Myocyte (in vitro differentiated cells): ENCODE measurements around the gene RAD54L. TPM values are rescaled to one million over a fixed set of nuclear protein-coding genes. Genes with fewer than 3 reads are reported as not detected.
A peak's percentile ranks its signal among the peaks of the same experiment; 100 is the strongest.
"Not testable (repeated sequence)": the region's sequence is repeated elsewhere in the genome, so short reads cannot be mapped to it uniquely, and the experiment has no call there.

ENCODE experiments used
- DNase-seq: peaks from one replicate; pipeline ENCODE4 v3.0.0-alpha.2; 2012; ENCODE audit warnings: low read depth
- polyA plus RNA-seq: library from polyadenylated mRNA; unstranded; fragments of >200 nt; gene quantifications from one replicate; pipeline ENCODE4 v1.2.1, GENCODE V29; 2012; ENCODE audit warnings: missing spikeins
- total RNA-seq: library from RNA; depleted of rRNA; stranded (reverse); fragments of >200 nt; gene quantifications from 2 replicates; pipeline ENCODE4 v1.2.3, GENCODE V29; 2014

Gene RAD54L
- total RNA-seq, result 0.52 and 0.59 TPM in 2 replicates
- 0.30 TPM for polyA plus RNA-seq

DNA sequence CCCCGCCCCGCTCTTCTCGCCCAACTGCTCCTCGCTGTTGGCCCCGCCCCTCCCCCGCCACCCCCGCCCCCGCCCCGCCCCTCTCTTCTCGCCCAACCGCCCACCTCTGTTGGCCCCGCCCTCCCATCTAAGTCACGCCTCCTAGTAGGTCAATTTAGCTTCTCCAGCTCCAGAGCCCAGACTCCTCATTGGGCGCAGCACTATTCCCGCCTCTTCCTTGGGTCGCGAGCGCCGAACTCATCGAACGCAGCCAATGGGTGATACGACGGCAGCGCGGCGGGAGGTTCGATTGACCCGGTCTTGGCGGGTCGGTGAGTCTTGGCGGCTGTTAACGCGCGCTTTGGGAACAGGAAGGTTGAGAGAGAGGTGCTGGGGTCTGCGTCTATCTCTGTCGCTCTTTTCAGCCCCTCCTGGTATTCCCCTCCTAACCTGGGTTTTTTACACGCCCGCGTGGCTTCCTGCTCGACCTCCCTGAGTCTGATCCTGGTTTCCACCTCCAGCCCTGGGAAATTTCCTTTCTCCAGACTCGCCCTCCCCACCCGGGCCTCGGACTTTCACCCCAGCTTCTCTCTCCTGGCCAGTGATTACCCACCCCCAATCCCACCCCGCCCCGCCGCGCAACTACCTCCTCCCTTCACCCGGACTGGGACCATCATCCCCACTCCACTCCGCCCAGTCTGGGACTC lies at the start of gene RAD54L:
Gene RAD54L (plus strand): TSS at position 328 of the 686 bp plus-strand sequence. CDS start 643 bp downstream, outside the sequence.
- DNase-seq, result peak; percentile 99

DNA sequence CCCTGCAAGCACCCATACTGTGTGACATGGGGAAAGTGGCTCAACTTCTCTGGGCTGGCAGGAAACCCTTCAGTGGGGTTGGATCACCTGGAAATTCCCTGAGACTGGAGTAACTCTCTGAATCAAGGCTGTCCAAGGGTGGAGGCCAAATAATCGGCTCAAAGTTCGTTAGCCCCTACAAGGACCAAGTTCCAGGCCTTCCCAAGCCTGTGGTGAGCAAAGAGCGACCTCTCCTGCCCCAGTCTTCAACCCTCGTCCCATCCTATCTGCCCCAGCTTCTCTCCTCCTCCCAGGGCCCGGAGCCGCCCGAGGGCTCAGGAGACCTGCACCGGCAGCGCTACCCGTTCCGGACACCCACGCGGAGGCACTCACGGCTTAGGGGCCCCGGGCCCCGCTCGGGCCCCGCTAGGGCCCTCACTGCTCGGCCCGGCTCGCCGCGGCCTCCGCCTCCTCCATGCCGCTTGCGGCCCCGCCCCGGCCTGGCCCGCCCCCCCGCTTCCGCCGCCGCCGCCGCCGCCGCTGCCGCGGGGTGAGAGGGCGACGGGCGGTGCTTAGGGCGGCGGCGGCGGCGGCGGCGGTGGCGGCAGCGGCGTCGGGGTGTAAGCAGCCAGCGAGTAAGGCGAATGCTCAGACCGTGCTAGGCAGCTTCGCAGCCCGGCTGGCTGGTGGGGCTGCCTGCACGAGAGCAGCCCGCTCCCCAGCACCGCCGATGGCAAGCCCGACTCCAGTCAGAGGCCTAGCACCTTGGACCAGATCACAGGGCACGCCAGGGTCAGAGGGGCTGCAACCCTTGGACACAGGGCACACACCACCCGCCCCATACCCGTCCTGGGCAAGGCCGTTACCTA lies 49.4 kb upstream of the RAD54L start, which contains the start of gene POMGNT1:
Gene POMGNT1 (minus strand): TSS at position 471 of the 848 bp plus-strand sequence. CDS start 613 bp downstream, outside the sequence.
- DNase-seq, result peak; percentile 71

DNA sequence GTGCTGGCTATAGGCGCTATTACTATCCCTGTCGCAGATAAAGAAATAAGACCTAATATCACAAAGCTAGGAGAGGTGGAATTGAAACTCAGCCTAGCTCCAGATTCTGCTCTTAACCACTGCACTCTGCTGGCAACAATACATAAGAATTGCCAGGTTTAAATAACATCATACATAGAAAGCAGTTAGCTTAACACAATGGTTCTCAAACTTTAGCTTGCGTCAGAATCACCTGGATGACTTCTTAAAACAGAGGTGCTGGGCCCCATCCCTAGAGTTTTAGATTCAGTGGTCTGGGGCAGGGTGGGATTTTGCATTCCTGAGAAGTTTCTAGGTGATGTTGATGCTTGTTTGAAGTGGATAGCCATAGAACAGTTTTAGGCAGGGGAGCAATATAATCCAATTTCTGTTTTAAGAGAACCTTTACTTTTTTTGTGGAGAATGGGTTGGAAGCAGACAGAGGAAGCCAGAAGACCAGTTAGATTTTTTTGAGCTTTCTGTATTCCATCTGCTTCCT lies 48.3 kb upstream of the RAD54L start:
- no peak for DNase-seq

DNA sequence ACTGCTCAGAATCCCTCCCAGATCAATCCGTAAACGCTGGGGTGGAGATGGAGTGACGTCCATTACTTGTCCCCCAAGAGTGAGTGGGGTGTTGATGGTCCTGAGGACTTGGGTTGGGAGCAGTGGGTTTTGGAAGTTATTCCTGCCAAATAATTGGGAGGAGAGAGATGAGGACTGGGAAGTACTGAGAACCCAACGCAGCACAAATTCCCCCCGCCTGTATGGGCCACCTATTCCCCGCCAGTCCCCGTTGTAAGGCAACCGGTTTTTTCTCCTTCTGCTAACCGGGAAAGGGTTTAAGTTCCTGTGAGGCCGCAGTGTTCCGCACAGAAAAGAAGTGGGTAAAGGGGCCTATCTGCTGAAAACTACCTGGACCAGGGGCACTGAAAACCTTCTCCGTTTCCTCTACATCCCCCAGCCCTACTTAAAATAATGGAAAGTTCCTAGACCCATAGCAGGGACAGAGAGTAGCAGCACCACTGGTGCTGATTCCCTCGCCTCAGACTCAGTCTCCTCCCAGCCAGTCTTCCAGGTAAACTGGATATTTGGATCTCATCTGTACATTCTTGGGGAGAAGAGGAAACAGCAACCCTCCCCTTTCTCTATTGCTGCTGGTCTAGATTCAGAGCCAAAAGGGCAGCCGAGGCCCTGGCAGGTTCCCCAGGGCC lies 43.7 kb upstream of the RAD54L start:
- DNase-seq, result no peak

DNA sequence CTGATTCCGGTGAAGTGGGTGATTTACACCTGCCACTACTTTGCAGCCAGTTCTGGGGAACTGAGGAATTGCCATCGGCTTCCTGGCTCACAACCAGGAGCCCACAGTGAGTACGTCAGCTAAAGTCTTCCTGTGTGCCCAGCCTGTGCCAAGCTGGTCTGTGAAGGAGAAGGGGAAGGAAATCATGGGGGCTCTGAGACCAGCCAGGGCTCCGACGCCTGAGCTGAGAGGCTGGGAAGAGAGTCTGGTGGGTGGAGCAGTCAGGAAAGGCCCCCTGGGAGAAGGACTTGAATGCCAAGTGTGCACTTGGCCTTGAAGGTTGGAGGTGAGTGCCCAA lies 43.2 kb upstream of the RAD54L start:
- no peak for DNase-seq

DNA sequence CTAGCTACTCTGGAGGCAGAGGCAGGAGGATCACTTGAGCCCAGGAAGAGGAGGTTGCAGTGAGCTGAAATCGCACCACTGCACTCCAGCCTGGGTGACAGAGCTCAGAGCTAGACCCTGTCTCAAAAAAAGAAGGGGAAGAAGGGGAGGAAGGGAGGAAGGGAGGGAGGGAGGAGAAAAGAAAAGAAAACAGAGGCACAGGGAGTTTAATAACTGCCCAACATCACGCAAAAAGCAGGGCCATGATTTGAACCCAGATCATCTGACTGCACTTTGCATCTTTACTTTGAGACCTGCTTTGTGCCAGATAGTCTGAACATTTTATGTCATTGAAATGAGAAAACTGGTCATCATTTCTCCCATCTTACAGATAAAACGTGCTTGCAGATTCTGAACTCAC lies 42.4 kb upstream of the RAD54L start:
- DNase-seq, result no peak

DNA sequence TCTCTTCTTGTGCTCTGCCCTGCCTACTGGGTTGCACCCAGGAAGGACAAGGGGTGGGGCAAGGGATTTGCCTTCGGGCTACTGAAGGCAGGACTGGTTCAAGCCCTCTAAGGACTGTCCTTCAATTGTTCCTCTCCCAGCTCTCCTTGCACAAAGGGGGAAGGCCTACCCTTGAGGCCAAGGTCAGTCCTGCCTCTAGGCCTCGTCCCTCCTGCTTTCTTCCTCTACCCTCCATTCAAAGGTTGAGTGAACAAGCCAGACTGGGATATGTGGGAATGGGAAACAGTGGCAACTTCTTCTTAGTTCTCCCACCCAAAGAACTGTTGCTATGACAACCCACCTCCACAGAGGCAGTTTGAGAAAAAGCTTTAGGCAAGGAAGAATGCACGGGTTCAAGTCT lies 41.8 kb upstream of the RAD54L start:
- DNase-seq, result no peak

DNA sequence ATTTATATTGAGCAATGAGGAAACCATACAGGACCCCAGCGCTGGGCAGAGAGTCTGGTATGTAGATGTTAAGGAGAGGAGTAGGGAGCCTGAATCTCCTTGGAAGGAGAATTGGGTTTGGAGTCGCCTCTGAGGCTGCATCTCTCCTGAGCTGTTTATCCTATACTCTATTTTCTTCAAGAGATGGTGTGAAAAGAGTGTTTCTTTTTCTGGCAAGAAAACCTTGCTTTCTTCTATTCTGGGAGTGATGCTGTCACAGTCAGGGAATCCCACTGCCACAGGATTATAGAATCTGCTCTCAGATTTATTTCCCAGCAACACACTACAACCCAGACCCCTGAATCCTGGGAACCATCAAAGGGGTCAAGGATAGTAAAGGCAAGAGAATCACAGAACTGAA lies 41.2 kb upstream of the RAD54L start:
- no peak for DNase-seq

DNA sequence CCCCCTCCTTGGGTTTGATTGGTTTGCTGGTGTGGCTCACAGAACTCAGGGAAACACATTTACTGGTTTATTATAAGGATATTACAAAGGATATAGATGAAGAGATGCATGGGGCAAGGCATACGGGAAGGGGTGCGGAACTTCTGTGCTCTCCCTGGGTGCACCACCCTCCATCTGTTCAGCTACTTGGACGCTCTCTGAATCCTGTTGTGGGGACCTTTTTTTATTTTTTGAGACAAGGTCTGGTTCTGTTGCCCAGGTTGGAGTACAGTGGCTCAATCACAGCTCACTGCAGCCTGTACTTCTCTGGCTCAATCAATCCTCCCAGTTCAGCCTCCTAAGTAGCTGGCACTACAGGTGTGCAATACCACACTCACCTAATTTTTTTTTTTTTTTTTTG lies 37.0 kb upstream of the RAD54L start:
- DNase-seq, result no peak

DNA sequence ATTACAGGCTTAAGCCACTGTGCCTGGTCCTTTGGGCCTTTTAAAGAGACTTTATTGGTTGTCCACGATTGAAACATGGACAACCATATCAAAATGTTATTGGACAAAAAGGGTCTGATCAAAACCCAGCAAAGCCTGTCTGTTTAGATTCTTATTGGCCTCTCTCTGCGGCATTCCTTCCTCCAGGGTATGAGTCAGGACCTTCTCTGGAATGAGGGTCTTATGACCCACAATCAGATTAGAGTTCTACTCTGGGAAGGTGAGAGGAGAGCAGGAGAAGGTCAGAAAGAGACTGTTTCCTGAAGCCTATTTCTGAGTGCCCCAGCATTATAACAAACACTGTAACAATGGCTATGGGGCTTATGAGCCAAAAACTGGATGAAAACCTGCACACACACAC lies 36.5 kb upstream of the RAD54L start:
- DNase-seq, result no peak

DNA sequence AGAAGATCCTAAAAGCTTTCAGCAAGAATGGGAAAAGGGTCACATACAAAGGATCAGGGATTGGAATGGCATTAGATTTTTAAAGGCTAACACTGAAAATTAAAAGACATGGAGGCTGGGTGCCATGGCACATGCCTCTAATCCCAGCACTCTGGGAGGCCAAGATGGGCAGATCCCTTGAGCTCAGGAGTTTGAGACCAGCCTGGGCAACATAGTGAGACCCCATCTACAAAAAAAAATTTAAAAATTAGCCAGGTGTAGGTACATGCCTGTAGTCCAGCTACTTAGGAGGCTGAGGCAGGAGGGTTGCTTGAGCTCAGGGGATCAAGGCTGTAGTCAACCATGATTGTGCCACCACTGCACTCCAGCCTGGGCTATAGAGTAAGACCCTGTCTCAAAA lies 32.1 kb upstream of the RAD54L start:
- DNase-seq, result no peak

DNA sequence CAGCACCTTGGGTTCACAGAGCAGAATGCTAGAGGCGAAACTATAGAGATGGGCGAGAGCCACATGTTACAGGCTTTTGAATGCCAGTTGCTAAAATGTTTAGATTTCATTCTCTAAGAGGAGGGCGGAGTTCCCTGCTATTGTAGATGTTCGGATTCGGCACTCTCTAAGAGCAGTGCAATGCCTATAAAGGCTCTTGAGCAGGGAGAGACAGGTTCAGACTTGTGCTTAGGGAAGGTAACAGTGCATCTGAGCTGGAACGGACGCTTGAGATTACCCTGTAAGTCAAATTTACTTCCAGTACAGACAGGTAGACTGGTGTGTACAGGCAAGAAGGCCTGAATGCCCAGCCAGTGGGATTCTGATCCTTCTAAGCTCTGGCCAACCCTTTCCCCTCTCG lies 29.1 kb upstream of the RAD54L start:
- no peak for DNase-seq

DNA sequence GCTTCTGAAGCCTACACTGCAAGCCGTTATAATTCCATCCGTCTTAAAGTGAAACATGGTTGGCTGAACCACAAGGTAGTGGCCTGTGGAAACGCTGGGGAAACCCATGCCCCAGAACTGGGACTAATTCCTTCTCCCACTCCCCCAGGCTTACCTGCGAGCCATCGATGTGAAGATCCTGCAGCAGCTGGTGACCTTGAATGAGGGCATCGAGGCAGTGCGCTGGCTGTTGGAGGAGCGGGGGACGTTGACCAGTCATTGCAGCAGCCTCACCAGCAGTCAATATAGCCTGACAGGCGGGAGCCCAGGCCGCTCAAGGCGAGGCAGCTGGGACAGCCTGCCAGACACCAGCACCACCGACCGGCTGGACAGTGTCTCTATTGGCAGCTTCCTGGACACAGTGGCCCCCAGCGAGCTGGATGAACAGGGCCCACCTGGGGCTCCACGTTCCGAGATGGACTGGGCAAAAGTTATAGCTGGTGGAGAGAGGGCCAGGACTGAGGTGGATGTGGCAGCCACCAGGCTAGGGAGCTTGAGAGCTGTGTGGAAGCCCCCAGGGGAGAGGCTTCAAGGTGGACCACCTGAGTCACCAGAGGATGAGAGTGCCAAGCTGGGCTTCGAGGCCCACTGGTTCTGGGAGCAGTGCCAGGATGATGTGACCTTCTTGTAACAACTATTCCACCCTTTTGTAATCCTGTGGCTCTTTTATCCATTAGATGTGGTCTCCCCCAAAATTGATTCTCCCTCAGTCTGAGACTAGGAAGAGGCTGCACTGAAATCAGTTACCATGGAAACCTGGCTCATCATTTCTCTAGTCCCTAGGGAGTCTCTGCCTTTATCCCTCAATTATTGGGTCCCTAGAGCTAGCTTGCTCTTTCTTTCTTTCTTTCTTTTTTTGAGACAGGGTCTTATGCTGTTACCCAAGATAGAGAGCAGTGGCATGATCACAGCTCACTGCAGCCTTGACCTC lies 27.7 kb upstream of the RAD54L start:
- DNase-seq, result no peak

DNA sequence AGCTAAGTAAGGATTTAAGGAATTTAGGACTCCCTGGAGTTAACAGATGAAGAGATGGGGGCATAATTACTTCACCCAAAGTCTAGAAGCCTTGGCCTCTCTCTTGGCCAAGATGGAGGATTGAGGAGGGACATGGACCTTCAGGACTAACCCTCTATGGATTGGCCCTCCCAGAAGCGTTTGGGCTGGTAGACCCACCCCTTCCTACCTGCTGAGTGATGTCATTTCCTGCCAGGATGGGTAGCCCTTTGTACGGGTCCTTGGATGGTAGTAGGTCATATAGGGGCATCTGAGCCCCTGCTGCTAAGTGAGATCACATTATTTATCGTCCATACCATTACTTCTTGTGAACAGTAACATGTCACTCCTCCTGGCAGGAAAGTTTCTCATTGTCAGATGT lies 26.8 kb upstream of the RAD54L start:
- DNase-seq, result no peak

DNA sequence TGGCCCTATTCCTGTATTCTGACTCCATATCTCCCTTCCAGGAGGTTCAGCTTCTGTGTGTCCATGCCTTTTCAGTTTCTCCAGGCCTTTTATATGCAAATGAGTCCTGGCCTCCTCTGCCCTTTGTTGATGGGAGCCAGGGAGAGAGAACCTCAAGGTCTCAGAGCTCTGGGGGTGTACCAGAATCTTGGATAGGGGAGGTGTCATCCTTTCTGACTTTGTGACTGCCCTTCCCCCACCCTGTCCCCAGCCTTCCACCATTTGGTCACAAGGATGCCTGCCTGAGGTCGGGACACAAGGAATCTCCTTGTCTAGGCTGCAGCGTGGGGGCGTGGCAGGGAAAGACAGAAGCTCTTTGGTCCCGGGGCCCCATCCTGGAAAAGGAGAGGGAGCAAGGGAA lies 25.8 kb upstream of the RAD54L start:
- no peak for DNase-seq

DNA sequence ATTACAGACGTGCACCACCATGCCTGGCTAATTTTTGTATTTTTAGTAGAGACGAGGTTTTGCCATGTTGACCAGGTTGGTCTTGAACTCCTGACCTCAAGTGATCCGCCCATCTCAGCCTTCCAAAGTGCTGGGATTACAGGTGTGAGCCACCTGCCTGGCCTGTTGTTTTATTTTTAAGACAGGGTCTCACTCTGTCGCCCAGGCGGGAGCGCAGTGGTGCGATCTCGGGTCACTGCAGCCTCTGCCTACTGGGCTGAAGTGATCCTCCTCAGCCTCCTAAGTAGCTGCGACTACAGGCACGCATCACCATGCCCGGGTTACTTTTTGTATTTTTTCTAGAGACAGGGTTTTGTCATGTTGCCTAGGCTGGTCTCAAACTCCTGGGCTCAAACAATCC lies 24.5 kb upstream of the RAD54L start:
- not testable (repeated sequence) for DNase-seq

DNA sequence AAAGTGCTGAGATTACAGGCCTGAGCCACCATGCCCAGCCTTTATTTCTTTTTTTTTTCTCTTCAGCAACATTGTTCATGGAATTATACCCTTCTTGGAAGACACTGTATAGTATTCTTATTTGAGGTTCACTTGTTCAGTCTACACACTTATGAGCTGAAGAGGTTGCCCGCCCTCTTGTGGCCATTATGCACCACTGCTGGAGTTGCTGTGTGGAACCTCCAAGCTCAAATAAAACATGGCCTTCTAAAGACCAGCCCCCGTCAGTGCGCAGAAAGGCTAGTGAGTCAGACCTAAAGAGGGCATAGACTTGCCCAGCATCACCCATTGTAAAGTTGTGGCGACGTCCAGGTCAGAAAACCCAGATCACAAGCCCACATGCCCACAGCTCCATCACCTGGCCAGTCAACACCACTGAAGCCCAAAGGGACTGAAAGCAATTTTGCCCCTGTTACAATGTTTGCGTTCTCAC lies 24.1 kb upstream of the RAD54L start:
- DNase-seq, result peak; percentile 87

DNA sequence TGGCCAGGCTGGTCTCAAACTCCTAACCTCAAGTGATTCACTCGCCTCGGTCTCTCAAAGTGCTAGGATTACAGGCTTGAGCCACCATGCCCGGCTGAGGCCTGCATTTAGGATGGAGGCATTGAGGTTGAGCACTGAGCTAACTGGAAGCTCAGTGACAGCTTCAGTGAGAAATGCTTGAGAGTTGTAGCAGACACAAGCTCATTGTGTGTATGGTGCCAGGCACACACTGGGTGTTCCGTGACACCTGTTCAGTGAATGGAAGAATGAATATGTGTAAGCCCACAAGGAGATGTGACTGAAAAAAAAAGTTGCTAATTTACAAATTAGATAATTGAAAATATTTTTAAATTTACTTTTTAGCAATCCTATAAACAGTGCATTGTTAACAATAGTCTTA lies 22.6 kb upstream of the RAD54L start:
- DNase-seq, result no peak

DNA sequence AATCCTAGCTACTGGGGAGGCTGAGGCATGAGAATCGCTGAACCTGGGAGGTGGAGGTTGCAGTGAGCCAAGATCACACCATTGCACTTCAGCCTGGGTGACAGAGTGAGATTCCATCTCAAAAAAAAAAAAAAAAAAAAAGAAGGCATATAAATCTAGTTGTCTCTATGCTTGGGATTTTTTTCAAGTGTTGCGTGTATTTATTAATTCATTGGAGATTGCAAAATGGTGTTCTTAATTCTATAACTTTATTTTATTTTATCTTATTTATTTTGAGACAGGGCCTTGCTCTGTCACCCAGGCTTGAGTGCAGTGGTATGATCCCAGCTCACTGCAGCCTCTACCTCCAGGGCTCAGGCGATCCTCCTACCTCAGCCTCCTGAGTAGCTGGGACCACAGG lies 16.3 kb upstream of the RAD54L start:
- DNase-seq, result not testable (repeated sequence)

DNA sequence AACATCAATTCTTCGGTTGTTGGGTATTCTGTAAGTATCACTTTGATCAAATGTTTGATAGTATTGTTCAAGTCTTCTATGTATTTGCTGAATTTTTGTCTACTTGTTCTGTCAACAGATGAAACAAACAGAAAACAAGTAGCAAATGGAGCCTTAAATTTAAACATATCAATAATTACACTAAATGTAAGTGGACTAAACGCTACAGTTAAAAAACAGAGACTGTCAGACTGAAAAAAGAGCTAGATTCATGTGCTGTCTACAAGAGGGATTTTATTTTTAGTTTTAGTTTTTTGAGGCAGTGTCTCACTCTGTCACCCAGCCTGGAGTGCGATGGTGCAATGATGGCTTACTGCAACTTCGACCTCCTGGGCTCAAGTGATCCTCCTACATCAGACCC lies 10.7 kb upstream of the RAD54L start:
- no peak for DNase-seq

DNA sequence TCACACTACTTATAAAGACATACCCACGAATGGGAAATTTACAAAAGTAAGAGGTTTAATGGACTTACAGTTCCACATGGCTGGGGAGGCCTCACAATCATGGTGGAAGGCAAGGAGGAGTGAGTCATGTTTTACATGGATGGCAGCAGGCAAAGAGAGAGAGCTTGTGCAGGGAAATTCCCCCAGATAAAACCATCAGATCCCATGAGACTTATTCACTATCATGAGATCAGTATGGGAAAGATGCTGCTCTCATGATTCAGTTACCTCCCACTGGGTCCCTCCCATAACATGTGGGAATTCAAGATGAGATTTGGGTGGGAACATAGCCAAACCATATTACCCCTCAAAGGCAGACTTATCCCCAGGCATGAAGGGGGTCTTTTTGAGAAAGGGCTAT lies 8.7 kb upstream of the RAD54L start:
- DNase-seq, result peak; percentile 21
